ENCODE measurements around the gene ENTPD1.

DNA sequence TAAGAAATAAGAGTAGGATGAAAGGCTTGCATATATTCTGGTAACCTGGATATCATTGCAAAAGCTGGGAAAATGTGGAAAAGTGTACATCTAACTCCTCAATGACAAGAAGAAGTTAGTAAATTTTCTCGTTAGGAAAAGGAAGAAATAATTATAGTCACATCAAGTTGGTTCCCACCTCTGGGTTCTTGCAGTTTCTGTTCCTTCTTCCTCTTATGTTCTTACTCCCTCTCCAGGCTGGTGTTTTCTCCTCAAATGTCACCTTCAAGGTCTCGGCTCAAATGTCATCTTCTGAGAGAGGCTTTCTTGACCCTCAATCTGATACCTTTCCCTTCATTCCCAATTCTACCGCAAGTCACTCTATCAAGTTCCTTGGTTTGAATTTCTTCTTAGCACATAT is 64.4 kb downstream of the ENTPD1 start:
- no peak for TF ChIP-seq CTCF (IDR thresholded peaks at IDR 0.05; ENCODE audit: low read length)
- no peak for TF ChIP-seq EZH2 (optimal IDR thresholded peaks at IDR 0.05; ENCODE audit: low read depth, low read length)
- TF ChIP-seq EZH2phosphoT487 (IDR thresholded peaks at IDR 0.05; ENCODE audit: low read length) = no peak

Data from MM.1S (cell line).